ENCODE results near the gene TSC22D3.
A peak's percentile ranks its signal among the peaks of the same experiment; 100 is the strongest.
"Not testable (repeated sequence)": the region's sequence is repeated elsewhere in the genome, so short reads cannot be mapped to it uniquely, and the experiment has no call there.

TSC22D3 gene

DNA sequence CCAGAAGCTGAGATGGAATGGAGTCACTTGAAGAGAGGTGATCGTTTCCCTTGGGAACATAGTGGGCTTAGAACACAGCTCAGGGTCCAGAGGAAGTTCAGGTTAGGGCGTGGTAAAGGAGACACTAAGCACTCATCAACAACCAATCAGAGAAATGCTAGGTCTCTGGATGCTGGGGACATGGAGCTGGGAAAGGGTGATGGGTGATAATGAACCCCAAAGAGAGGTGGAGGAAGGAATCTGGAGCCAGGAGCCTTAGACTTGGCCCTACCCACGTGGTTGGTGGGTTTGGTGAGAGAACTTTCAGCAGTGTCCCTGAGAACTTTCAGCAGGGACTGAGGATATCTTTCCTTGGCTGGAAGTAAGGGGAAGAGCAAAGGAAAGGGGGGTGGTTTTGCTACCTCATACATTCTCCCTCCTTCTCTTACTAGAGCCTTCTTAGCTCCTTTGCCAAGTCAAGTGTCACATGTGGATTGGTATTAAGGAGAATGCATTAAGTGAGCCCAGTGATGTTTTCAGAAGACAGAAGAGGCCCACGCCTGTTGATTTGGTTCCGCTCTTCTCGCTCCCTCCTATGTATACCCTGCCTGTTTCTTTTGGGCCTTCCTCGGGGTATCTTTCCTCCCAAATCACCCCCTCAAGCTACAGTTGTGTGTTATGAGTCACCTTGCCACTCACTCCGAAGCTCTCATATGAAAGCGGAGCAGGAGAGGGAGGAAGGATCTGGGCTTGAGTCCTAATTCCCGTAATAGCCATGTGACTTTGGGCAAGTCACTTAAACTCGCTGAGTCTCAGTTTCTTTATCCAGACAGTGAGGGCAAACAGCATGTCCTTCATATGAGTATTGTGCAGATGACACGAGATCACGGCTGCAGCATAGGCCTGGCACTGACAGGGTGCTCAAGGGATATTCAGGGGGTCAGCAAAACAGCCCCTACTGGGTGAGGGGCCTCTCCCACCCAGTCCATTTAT is 63.1 kb downstream of the TSC22D3 start:
- DNase-seq (ENCODE audit: low spot score): no peak

DNA sequence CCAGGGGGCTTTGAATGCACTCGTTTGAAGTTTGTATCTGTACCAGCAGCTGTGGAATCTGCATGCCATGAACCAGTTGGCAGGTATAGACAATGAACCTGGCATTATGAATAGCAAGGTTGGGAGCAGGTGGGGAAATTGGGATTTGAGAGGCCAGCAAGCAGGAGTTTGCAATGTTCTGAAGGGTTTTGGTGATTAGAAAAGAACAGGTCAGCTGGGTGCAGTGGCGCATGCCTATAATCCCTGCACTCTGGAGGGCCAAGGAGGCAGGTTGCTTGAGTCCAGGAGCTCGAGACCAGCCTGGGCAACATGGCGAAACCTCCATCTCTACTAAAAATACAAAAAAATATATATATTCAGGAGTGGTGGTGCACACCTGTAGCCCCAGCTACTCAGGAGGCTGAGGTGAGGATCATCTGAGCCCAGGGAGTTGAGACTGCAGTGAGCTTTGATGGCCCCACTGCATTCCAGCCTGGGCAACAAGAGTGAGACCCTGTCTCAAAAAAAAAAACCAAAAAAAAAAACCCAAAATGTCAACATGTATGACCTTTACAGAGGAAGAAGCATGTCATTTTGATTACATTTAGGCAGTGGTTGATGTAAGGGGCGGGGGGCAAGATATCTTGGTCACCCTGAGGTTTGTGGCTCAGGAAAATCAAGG is 63.9 kb downstream of the TSC22D3 start:
- no peak for DNase-seq (ENCODE audit: low spot score)

DNA sequence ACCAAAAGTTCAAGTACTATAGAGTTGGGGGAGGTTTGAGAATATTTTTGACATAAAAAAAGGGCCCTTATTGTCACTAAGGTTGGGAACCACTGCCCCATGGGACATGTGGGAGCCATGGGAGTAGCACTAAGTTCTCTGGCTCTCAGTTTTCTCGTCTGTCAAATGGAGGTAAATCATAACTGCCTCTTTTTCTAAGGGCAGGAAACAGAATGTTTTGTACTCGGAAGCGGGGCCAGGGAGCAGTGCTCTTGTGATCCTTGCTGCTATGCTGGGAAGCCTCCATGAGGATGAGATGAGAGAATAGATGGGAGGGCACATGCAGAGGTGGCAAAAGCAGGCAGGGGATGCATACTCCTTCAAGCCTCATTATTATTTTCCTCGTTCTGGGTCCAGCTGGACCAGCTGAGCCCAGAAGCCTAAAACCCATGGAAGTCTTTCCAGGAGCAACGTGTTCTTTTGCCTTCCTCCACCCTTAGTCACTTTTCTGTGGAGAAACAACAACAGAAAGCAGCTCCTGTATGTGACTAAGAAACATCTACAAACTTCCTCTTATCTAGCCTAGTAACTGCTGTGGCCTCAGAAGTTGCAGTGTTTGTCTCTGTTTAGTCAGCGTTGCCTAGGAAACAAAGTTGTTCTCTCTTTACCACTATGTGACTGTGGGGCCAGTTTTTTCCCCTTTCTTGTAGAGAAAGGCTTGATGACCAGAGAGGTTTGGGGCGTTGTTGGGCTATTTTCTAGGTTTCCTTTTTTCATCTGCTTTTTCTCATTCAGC is 64.8 kb downstream of the TSC22D3 start:
- peak; percentile 33 for DNase-seq (ENCODE audit: low spot score)

DNA sequence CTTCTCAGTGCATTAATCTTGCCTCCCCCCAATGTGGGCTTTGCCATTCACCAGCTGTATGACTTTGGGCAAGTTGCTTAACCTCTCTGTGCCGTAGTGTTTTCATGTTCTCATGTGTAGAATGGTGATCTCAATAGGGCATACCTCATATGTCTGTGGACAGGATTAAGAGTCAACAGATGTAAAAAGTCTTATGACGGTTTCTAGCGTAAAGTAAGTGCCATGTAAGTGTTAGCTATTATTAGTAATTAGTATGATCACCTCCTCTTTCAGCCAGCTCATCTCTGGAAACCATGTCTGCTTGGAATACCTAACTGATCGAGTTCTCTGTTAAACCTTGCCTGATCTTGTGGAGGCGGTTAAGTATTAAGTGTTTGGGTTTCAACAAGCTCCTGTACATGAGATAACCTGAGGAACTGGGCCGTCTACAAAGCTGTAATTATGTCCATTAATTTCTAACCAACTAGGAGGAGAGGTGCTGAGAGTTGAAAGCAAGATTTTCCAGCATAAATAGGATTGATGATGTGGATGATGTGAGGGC is 66.3 kb downstream of the TSC22D3 start:
- no peak for DNase-seq (ENCODE audit: low spot score)

DNA sequence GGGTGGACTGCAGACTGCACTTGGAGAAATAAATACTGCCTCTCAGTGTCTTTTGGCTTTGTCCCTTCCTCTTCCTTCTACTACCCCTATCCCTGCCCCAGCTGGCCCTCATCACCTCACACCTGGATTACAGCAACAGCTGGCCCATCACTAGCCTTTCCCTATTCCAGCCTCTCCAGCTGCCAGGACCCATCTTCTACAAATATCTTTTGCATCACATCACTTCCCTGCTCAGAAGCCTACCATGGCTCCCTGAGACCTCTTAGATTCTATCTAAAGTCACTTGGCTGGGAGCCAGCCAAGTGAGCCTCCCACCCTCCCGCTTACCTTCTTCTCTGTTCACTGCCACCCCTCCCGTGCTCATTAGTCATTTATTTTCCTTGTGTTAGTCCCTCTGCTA is 66.8 kb downstream of the TSC22D3 start:
- no peak for DNase-seq (ENCODE audit: low spot score)

DNA sequence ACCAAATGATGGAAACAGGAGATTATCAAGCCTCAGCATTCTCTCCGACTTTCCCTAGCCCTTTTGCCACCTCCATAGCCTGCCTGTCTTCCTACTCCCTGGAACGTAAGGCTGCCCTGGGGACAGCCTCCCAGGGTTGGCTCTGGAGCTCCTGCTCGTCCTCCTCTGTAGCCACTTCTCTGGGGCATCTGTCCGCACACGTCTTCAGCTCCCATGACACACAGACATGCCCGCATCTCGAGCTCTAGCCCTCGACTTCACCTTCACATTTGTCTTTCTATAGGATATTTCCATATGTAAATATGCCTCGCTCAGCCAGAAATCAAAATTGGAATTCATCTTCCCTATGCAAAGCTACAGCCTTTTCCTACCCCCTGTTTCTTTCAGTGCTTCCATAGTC is 67.7 kb downstream of the TSC22D3 start:
- no peak for DNase-seq (ENCODE audit: low spot score)

DNA sequence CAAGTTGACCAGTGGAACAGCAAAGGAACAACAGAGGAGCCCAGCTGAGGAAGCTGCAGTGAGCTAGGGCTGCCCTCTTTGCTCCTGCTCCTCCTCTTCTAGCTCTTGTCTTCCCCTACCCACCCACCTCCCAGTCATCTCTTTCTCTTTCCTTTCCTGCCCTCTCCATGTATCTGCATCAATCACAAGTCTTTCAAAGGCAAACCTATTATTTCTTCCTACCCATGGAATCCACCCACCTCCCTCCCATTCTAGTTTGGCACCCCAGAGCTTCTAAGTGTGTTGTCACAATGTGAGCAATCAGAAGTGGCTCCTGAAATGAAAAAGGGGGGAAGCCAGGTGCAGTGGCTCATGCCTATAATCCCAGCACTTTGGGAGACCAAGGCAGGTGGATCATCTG is 69.3 kb downstream of the TSC22D3 start:
- no peak for DNase-seq (ENCODE audit: low spot score)

DNA sequence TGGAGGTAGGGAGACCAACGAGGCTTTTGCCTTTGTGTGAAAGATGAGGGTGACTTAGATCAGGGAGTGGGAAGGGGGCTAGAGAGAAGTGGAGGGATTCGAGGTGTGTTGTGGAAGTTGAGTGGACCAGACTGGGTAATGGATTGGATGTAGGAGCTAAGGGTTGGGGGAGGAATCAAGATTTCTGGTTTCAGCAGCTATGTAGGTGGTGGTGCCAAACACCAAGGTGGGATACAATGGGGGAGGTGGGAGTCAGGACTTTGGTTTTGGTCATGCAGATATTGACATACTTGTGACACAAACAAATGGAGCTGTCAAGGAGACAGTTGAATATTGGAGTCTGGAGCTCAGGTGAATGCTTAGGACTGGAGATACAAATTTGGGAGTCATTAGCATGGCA is 71.0 kb downstream of the TSC22D3 start:
- no peak for DNase-seq (ENCODE audit: low spot score)

DNA sequence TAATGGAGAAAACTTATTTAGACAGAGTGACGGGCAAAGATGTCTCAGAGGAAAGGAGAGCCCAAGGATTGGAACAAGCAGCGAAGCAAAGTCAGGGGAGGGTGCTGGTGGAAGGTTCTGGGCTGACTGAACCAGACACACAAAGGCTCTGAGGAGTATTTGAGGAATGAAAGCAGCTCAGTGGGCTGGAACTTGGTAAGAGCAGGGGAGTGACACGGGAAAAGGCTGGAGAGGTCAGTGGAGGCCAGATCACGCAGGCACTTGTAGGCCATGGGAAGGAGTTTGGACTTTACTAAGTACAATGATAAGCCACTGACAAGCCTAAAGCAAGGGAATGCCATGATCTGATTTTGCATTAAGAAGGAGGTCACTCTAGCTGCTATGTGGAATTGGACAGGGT is 71.4 kb downstream of the TSC22D3 start:
- no peak for DNase-seq (ENCODE audit: low spot score)

DNA sequence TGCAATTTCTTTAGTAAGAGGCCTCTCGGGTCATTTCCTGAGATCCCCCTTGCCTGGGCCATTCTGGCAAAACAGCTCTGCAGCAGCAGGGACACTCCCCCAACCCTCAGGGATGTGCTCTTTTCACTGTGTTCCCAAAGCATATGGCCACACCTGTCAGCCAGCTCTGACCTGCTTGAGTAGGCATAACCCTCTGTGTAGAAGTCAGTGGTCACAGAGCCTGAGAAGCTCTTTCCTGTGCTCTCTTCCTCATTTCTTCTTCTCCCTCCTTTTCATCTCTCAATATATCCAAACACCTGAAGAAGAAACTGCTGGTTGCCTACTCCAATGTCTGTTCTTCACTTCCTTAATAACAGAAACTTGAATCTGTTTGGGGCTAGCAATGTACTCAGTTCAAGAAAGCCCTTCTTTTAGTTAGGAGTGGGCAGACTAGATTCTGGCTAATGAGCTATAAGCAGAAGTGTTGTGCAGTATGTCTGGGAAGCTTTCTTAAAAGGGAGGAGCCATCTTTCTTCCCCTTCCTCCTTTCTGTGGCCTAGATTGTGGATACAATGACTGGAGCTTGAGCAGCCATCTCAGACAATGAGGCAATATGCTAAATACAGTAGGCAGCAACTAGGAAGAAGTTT is 74.0 kb downstream of the TSC22D3 start:
- DNase-seq (ENCODE audit: low spot score): no peak

DNA sequence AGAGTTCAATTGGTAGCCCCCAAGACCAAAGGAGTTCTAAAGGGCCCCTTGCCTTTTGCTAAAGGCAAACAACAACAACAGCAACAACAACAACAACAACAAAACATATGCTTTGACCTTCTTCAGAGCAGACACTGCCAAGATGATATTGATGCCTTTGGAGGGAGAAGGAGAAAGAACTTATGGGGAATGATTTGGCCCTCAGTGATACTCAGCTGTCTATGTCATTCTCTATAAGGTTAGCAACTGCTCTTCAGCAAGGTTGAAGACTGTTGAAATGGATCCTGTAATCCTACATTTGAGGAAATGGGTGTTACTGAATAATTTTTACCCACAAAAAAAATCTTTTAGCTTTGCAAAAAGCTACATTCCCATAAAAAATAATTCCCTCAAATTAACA is 74.8 kb downstream of the TSC22D3 start:
- no peak for DNase-seq (ENCODE audit: low spot score)

DNA sequence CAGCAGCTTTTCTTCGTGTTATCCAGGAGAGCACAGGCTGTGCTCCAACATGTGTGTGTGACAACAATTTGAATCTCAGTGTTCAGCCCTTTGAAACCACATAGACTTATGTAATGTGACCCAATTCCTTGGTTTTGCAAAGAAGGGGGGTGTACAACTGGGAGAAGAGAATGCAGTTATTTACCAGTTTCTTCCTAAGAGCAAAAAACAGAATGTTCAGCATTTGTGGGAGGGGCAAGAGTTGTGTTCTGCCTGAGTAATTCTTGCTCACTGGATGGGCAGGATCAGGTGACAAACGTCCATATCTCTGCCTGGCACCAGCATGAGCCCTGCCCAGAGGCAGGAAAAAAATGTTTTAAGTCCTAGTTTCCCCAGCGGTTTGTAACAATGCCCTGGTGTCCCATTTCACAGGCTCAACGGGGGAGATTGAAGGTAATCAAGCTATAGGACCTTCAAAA is 75.2 kb downstream of the TSC22D3 start:
- DNase-seq (ENCODE audit: low spot score): peak; percentile 57

DNA sequence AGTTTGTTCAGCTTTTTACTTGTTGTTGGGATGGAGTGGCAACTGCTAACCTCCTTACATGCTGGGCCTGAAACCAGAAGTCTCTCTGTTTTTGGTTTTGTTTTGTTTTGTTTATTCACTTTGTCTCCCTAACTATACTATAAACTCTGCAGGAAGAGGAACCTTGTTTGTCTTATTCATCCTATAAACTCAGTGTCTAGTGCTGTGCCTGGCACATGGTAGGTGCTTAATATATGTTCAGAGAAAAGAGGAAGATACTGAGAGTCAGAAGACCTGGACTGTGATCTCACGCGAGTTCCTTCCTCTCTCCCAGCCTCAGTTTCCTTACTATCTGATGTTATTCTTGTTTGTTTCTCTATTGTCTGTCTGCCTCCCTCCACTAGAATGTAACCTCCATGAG is 76.0 kb downstream of the TSC22D3 start:
- DNase-seq (ENCODE audit: low spot score): no peak

DNA sequence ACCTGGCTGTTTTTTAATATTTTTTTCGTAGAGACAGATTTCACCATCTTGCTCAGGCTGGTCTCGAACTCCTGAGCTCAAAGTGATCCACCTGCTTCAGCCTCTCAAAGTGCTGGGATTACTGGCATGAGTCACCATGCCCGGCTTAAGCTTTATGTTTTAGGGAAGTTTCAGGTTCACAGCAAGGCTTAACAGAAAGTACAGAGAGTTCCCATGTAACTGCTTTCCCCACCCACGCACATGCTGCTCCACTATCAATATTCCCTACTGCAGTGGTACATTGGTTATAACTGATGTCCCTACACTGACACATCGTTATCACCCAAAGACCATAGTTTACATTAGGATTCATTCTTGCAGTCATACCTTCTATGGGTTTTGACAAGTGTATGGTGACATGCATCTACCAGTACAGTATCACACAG is 84.6 kb downstream of the TSC22D3 start:
- DNase-seq (ENCODE audit: low spot score): no peak

DNA sequence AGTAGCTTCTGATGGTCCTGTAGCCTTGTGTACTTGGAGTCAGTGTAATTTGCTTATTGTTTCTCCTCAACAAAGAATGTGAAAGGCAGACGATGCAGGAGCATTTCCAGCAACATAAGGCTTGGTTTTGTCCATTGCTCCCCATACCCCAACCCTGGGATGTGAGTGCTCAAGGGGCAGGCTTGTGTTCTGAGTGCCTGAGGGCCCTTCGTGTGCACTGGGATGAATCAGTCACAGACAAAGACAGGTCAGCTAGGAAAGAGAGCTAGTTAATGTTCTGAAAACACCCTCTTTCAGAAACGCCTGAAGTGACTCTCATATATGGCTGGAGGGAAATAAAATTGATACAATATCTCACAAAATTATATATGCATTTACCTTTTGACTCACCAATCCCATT is 88.1 kb downstream of the TSC22D3 start:
- no peak for DNase-seq (ENCODE audit: low spot score)

DNA sequence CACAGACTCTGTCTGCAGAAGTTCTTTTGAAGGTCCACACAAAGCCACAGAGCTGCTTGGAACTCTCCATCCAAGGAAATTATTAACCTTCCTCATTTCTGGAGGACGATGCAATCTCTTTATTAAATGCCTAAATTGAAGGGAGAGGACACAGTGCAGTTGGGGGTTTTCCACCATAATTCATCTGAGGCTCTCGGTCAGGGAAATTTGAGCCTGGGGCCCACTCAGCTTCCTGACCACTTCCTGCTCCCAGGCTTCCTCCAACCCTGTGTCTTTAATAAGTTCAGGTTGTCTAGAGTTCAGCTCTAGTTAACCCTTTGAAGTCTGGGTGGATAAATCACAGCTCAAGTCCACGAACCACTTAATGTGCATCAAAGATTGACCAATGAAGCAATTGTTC is 88.8 kb downstream of the TSC22D3 start:
- no peak for DNase-seq (ENCODE audit: low spot score)

DNA sequence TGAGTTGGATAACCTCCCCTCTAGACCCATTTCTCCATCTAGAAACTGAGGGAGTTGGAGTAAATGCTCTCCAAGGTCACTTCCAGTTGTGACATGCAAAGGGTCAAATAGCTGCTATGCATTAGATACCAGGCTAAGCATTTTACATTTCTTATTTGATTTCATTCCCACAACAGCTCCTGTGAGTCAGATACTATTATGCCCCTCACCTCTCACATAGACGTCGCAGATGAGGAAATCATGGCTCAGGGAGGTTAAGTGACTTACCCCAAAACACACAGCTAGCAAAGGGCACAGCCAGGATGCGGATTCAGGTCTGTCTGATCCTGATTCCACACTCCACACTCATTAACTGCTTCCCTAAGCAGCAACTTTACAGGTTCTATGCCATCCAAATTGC is 89.6 kb downstream of the TSC22D3 start:
- no peak for DNase-seq (ENCODE audit: low spot score)

DNA sequence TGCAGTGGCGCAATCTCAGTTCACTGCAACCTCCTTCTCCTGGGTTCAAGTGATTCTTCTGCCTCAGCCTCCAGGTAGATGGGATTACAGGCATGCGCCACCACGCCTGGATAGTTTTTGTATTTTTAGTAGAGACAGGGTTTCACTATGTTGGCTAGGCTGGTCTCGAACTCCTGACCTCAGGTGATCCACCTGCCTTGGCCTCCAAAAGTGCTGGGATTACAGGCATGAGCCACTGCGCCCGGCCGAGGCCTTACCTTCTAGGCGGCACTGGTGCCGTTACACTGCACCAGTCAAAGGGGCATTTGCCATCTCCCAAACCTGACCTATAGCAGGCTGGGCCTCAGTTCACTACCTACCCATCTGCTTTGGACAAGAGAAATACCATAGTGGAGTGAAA is 90.0 kb downstream of the TSC22D3 start:
- DNase-seq (ENCODE audit: low spot score): not testable (repeated sequence)

DNA sequence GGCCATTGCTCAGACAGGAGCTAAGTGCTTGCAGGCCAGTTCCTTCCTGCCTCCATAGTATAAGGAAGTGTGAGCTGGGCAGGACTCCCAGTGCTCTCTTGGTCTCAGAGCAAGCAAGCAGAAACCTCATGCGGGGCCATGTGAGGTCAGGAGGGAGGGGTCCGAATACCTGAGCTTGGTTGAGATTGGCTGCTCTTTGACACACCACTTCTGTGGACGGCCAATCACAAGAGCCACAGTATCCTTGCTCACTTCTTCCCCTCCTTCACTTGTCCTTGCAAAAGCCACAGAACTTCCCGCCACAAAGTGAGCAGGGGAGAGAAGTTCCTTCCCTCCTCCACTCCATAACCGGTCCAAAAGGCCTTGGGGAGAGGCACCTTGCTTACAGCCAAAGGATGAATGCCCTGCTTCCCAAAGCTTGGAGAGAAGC is 90.6 kb downstream of the TSC22D3 start:
- no peak for DNase-seq (ENCODE audit: low spot score)

DNA sequence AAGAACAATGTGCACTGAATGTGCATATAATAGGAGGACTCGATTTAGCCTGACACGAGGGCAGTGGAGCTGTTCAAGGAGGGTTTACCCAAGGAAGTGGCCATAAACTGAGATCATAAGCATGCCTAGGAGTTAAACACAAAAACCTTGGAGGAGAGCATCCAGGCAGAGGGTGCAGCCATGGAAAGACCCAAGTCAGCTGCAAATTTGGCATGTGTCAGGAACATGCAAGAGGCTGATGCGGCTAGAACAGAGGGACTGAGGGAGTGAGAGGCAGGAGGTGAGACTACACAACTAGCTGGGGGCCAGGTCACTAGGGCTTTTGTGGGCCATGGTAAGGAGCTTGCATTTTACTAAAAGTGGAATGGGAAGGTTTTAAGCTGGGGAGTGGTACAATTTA is 91.7 kb downstream of the TSC22D3 start:
- DNase-seq (ENCODE audit: low spot score): no peak

DNA sequence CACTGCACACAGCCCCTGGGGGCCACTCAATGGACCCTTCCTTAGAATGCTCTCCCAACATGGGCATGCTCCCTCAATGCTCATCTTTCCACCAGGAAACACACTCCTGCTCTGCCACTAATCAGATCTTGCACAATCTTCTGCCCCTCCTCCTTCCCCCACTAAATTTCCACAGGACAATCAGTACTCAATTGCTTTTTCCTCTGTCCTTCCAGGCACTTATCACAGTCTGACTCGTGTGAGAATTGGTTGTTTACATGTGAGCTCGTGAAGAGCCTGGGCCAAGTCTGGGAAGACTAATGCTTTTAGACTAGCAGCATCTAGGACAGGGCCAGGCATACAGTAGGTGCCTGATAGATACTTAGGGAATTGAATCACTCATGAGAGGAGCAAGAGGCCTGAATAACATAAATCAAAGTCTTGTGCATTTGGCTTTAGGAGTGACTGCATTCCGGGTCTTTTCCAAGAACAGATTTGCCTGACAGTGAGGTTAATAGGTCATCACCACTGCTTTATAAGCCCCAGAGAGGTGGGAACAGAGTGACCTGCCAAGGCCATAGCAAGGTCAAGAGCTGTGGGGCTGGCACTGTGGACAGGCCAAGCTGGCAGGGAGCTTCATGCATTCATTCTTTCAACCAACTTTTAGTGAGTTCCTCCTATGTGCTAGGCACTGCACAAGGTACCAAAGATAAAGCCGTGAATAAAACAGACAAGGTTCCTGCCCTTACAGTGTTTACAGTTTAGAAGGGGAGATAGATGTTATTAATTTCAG is 92.3 kb downstream of the TSC22D3 start:
- no peak for DNase-seq (ENCODE audit: low spot score)

All from hematopoietic multipotent progenitor cell treated with erythropoietin and hydrocortisone succinate and interleukin-3 and kit ligand, for 15 days (in vitro differentiated cells).